Heart left ventricle (tissue), 16 donors: ENCODE results near the gene IL18RAP. TPM values are rescaled to one million over a fixed set of nuclear protein-coding genes. Genes with fewer than 3 reads are reported as not detected.

Experiments
- ATAC-seq, 4 donors: fragments of 200-7000 bp; cut with Tn5 transposase; one replicate each; pipeline ENCODE4 v1.9.1; 2020 to 2022; ENCODE audit warnings: moderate library complexity in 4 of 4, mild to moderate bottlenecking in 3 of 4, moderate number of reproducible peaks in 1 of 4
- DNase-seq, 5 donors: peaks; one replicate each; pipeline ENCODE4 v3.0.0-alpha.2; 2020
- H3K27ac ChIP-seq, 12 donors: fragments of 200-600 bp; sonication (generic) in 4 of 12; one replicate each; pipeline versions ENCODE4 v1.5.0 to v1.8.0; 2016 to 2022; ENCODE audit warnings: mild to moderate bottlenecking in 2 of 12
- H3K27me3 ChIP-seq, 9 donors: fragments of 200-600 bp; sonication (generic) in 2 of 9; one replicate each; pipeline versions ENCODE4 v1.5.1 to v1.8.0; 2016 to 2022; ENCODE audit warnings: mild to moderate bottlenecking in 3 of 9
- H3K36me3 ChIP-seq, 9 donors: fragments of 200-600 bp; sonication (generic) in 2 of 9; one replicate each; pipeline versions ENCODE4 v1.5.0 to v1.8.0; 2018 to 2022; ENCODE audit warnings: mild to moderate bottlenecking in 2 of 9
- H3K4me1 ChIP-seq, 12 donors: fragments of 200-600 bp; sonication (generic) in 4 of 12; one replicate each; pipeline versions ENCODE4 v1.5.0 to v1.8.0; 2016 to 2022; ENCODE audit warnings: mild to moderate bottlenecking in 3 of 12
- H3K4me3 ChIP-seq, 12 donors: fragments of 200-600 bp; sonication (generic) in 4 of 12; one replicate each; pipeline versions ENCODE4 v1.5.0 to v1.8.0; 2017 to 2022; ENCODE audit warnings: mild to moderate bottlenecking in 9 of 12, moderate library complexity in 4 of 12
- H3K9me3 ChIP-seq, 12 donors: fragments of 200-600 bp; sonication (generic) in 4 of 12; one replicate each; pipeline versions ENCODE4 v1.5.0 to v1.8.0; 2016 to 2022; ENCODE audit warnings: mild to moderate bottlenecking in 1 of 12
- POLR2A ChIP-seq, 2 donors: fragments of 450-650 bp; IDR thresholded peaks; one replicate each; pipeline ENCODE4 v1.6.1; 2017; ENCODE audit warnings: antibody characterized with exemption in 2 of 2, mild to moderate bottlenecking in 2 of 2, moderate library complexity in 2 of 2
- WGBS, 4 donors: extraction: QIAGEN DNeasy Blood & Tissue Kit in 2 of 4; methylation state at CpG; one replicate each; pipeline versions ENCODE4 v1.1.5 to v1.1.7; 2013 to 2018; 5-methylcytosine and 5-hydroxymethylcytosine counted together
- intact Hi-C, 10 donors: fragments of 100-400 bp; cut with DNase I; formaldehyde crosslinking; loops; one replicate each; pipeline versions ENCODE4 v1.11.1 to v1.14.2; 2022
- polyA plus RNA-seq, 2 donors: library from polyadenylated mRNA; stranded (reverse); fragments of 200-250 nt; gene quantifications; one replicate each; pipeline ENCODE4 v1.2.3, GENCODE V29; 2013
- total RNA-seq, 9 donors: library from RNA; depleted of rRNA in 2 of 9; stranded (reverse); fragments of >200 nt in 2 of 9; fragmentation: NEBNext Ultra II Directional in 3 of 9; extraction: Animal tissue kit (Norgen Biotek cat#: 25700) in 3 of 9; gene quantifications; one replicate each; pipeline versions ENCODE4 v1.1.0 to v1.2.4, GENCODE V29; 2016 to 2023
- TF ChIP-seq, protein P1 (sequence below), 12 donors: fragments of 200-600 bp; sonication (generic) in 4 of 12; IDR thresholded peaks; one replicate each; pipeline versions ENCODE4 v1.5.0 to v1.8.0; 2018 to 2022; ENCODE audit warnings: antibody characterized with exemption in 12 of 12, mild to moderate bottlenecking in 5 of 12
- donor health status: ischemic (EF 13 %, LVEDD 7.1; RV severe dilation, severe dysfunction).
- donor health status: healthy with polysubstance abuse.
- donor health status: DM: no; HTN: yes; CAD: no.
- donor health status: DM: no; HTN: no; CAD: no.
- donor health status: ischemic (EF 25% LVEDD 6.9; RV normal size, moderate dysfunction).
- donor health status: ischemic (EF 25% LVEDD 5.7; RV mildly dilated, moderate dysfunction).
- donor health status: healthy.
- donor health status: DM: yes; HTN: yes; CAD: no.
- donor health status: ischemic (EF 35%, LVEDD 5.7; RV mildly dilated, moderate dysfunction).
- donor health status: nonischemic (EF 11% LVEDD 7.7; RV severe dilation, severe dysfunction).
- donor health status: DM: yes; HTN: yes; CAD: no.
- donor health status: PGD.
- donor health status: ischemic (EF 29% LVEDD 5.4; RV normal size, mild dysfunction).
- donor health status: nonischemic (EF 23%, LVEDD 6.1; RV moderate dilation, normal function).

Gene IL18RAP
- total and polyA plus RNA-seq, 11 donors, result 0.13 to 2.2 (median 0.41) TPM

DNA sequence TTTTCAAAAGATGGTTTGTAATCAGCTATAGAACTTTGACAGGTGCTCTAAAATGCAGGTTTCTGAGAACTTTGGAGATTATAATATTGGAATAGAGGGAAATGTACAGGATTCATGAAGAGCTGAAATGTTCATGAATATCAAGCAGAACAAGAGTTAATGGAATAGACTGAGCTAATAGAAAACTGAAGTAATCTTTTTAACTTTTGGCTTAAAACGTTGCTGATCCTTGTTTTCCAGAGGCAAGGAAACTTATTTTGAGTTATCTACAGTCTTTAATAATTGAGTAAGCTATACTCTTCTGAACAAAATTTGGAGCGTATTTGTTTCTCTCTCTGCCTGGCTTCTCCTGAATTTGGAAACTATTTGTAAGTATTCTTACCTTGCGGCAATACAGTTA is 10.8 kb upstream of the IL18RAP start:
- 76 to 85% (median 84%) methylated on average over 3 of the region's 3 CpGs for WGBS, 4 donors
- ATAC-seq, result no peak
- H3K36me3 ChIP-seq, result no peaks in the 10 kb centered on the region
- H3K4me1 ChIP-seq, result peaks cover 0 to 1% (median 0%) of the 10 kb centered on the region in 12 donors
- no peak for TF ChIP-seq POLR2A (IDR thresholded peaks at IDR 0.05)
- TF ChIP-seq, protein P1, sequence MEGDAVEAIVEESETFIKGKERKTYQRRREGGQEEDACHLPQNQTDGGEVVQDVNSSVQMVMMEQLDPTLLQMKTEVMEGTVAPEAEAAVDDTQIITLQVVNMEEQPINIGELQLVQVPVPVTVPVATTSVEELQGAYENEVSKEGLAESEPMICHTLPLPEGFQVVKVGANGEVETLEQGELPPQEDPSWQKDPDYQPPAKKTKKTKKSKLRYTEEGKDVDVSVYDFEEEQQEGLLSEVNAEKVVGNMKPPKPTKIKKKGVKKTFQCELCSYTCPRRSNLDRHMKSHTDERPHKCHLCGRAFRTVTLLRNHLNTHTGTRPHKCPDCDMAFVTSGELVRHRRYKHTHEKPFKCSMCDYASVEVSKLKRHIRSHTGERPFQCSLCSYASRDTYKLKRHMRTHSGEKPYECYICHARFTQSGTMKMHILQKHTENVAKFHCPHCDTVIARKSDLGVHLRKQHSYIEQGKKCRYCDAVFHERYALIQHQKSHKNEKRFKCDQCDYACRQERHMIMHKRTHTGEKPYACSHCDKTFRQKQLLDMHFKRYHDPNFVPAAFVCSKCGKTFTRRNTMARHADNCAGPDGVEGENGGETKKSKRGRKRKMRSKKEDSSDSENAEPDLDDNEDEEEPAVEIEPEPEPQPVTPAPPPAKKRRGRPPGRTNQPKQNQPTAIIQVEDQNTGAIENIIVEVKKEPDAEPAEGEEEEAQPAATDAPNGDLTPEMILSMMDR (IDR thresholded peaks at IDR 0.05), result no peak
- no peak overlapping the region for H3K4me3 ChIP-seq
- H3K27ac ChIP-seq, result no peak overlapping the region
- DNase-seq, result no peak
- H3K27me3 ChIP-seq, result no peaks in the 10 kb centered on the region
- intact Hi-C loops, result no loop called here
- peaks cover 0 to 13% (median 0%) of the 10 kb centered on the region in 12 donors for H3K9me3 ChIP-seq

DNA sequence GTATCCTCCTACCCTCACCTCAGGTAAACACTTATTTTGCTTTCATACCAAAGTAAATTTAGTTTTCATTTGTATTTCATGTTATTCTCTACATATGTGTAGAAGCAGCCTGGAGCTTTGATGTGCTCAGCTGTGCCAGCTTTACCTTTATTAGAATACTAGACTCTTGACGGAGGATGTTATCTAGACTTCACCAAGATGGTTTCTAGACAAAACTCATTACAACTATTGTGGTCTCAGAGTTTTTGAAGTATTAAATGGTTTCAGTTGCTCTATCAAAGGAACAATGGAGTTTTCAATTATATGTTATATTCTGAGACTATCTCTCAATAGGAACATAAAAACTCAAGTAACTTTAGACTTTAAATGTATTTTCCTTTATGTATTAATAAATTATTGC is 5.0 kb upstream of the IL18RAP start:
- 83 to 94% (median 92%) methylated on average over 1 of the region's 1 CpG for WGBS, 4 donors
- peaks cover 0 to 31% (median 0%) of the 10 kb centered on the region in 12 donors for H3K4me1 ChIP-seq

DNA sequence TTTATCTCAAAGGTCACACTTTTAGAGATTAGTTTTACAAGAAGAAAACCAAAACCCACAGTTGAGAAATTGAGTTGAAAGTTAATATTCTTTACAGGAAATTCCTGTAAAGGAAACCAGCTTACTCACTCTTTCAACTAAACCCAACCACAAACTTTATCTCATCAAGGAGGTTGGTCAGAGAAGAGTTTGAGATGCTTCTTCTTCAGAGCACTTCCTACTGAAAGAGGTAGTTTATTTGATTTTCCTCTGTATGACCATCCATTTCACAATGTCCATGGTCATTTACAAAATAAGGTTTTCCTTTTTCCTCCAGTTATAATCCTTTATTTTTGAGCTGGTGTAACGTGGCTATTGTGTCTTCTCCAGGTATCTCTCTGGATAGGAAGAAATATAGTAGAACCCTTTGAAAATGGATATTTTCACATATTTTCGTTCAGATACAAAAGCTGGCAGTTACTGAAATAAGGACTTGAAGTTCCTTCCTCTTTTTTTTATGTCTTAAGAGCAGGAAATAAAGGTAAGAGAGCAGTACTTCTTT is 4.5 kb upstream of the IL18RAP start:
- DNase-seq (no peak), ATAC-seq (no peak)
- H3K36me3 ChIP-seq, result no peaks in the 10 kb centered on the region
- TF ChIP-seq, protein P1 (IDR thresholded peaks at IDR 0.05), result no peak
- TF ChIP-seq POLR2A (IDR thresholded peaks at IDR 0.05), result no peak
- peaks cover 0 to 35% (median 0%) of the 10 kb centered on the region in 12 donors for H3K4me1 ChIP-seq
- peak overlapping the region in 1 of 12 donors; percentile 84 for H3K27ac ChIP-seq
- intact Hi-C loops, result no loop called here
- H3K9me3 ChIP-seq, result no peaks in the 10 kb centered on the region
- WGBS, 4 donors, result 46 to 57% (median 51%) methylated on average over 2 of the region's 2 CpGs
- peaks cover 0 to 10% (median 0%) of the 10 kb centered on the region in 9 donors for H3K27me3 ChIP-seq
- H3K4me3 ChIP-seq, result peak overlapping the region in 1 of 12 donors; percentile 21

More for the DNA sequence above, 5.0 kb upstream of the IL18RAP start:
- Histone ChIP-seq H3K27me3 (peaks cover 0 to 10% (median 0%) of the 10 kb centered on the region in 9 donors), H3K36me3 (no peaks in the 10 kb centered on the region), H3K4me3 (no peak overlapping the region), H3K9me3 (no peaks in the 10 kb centered on the region), H3K27ac (peak overlapping the region in 1 of 12 donors; percentile 84)
- ATAC-seq (no peak), DNase-seq (no peak)
- intact Hi-C loops, result no loop called here
- no peak for TF ChIP-seq POLR2A (IDR thresholded peaks at IDR 0.05)
- TF ChIP-seq, protein P1 (IDR thresholded peaks at IDR 0.05), result no peak

DNA sequence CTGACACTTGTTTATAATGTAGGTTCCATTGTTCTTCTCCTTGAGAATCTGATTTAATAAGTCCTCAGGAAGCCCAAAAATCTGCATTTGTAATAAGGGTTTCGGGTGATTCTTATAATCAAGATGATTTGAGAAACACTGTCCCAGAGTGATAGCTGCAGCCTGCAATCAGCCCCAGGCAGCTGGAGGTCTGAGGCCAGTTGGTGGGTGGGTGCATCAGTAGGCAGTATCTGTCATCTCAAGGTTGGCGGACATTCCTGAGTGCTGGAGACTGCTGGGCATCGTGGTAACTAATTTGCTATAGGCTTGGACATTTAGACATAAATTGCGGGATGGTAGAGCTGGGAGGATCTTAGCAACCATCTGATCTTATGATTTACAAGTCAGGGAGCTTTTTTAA is 2.7 kb upstream of the IL18RAP start:
- Histone ChIP-seq H3K36me3 (no peaks in the 10 kb centered on the region), H3K4me1 (peaks cover 0 to 39% (median 0%) of the 10 kb centered on the region in 12 donors), H3K9me3 (no peaks in the 10 kb centered on the region), H3K27me3 (peaks cover 0 to 10% (median 0%) of the 10 kb centered on the region in 9 donors), H3K4me3 (no peak overlapping the region), H3K27ac (peak overlapping the region in 1 of 12 donors; percentile 84)
- 75 to 90% (median 87%) methylated on average over 4 of the region's 4 CpGs for WGBS, 4 donors
- TF ChIP-seq, protein P1 (IDR thresholded peaks at IDR 0.05), result no peak
- TF ChIP-seq POLR2A (IDR thresholded peaks at IDR 0.05), result no peak
- intact Hi-C loops, result no loop called here
- ATAC-seq, result no peak
- no peak for DNase-seq
